ENCODE measurements around the gene COMMD3.

DNA sequence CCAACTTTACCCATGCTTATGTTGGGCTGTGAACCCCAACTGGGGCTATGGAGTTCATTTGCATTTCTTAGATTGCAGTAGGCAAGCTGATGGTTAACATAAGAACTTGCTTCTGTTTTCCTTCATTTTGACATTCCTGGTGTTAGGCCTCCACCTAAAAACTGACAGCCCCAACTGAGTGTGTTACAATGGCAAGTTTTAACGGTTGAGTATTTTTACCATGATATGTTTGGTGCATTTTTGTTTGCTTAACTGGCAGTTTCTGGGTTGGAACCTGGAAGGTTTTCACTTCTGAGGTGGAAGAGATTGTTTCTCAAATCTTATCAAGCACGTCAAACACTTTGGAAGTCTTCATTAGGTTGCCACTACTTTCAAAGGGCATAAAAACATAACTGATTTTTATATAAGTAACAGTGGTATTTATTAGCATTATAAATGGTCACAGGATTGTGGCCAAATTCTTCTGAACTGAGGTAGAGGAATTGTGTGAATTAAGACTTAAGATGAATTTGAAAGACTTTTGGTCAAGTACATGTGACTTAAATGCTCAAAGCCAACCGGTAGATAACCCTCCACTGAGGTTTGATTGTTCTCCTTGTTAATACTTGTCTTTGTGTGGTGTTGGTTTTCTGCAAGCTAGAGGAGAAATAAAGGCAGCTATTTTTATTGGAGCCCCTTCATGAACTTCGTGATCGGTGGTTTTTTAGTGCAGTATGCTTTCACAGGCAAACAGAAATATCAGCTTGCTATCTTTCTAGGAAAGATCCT, 7.5 kb downstream of the COMMD3 start:
- TF ChIP-seq CTCF (conservative IDR thresholded peaks at IDR 0.05) = no peak
- no peak for TF ChIP-seq ZFX (IDR thresholded peaks at IDR 0.05)
